Measurements from ENCODE around the gene CD19. TPM values are rescaled to one million over a fixed set of nuclear protein-coding genes. Genes with fewer than 3 reads are reported as not detected.
A peak's percentile ranks its signal among the peaks of the same experiment; 100 is the strongest.

CD19 gene
- total and polyA plus RNA-seq, 10 of the 15 experiments (the other 5 are each of a cell fraction or from before 2014, with no cell fraction given): 1.2 to 125 (median 77.2) TPM

DNA sequence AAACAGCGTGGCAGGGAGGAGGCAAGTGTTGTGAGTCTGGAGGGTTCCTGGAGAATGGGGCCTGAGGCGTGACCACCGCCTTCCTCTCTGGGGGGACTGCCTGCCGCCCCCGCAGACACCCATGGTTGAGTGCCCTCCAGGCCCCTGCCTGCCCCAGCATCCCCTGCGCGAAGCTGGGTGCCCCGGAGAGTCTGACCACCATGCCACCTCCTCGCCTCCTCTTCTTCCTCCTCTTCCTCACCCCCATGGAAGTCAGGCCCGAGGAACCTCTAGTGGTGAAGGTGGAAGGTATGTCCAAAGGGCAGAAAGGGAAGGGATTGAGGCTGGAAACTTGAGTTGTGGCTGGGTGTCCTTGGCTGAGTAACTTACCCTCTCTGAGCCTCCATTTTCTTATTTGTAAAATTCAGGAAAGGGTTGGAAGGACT is at the start of gene CD19 (continued):
- TF ChIP-seq, protein P1, sequence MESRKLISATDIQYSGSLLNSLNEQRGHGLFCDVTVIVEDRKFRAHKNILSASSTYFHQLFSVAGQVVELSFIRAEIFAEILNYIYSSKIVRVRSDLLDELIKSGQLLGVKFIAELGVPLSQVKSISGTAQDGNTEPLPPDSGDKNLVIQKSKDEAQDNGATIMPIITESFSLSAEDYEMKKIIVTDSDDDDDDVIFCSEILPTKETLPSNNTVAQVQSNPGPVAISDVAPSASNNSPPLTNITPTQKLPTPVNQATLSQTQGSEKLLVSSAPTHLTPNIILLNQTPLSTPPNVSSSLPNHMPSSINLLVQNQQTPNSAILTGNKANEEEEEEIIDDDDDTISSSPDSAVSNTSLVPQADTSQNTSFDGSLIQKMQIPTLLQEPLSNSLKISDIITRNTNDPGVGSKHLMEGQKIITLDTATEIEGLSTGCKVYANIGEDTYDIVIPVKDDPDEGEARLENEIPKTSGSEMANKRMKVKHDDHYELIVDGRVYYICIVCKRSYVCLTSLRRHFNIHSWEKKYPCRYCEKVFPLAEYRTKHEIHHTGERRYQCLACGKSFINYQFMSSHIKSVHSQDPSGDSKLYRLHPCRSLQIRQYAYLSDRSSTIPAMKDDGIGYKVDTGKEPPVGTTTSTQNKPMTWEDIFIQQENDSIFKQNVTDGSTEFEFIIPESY (IDR thresholded peaks at IDR 0.05): no peak
- no peak for TF ChIP-seq MYC (IDR thresholded peaks at IDR 0.05; ENCODE audit: insufficient read depth, insufficient read length, insufficient replicate concordance, low read length, severe bottlenecking)
- no peak for TF ChIP-seq ETV6 (conservative IDR thresholded peaks at IDR 0.05 in 1 of 2, IDR thresholded peaks at IDR 0.05 in 1 of 2; ENCODE audit: borderline replicate concordance in 1 of 2, low read depth in 1 of 2)
- no peak for TF ChIP-seq RAD51 (IDR thresholded peaks at IDR 0.05)
- no peak for TF ChIP-seq SIX5 (IDR thresholded peaks at IDR 0.05; ENCODE audit: low read depth, low read length, severe bottlenecking)
- no peak for TF ChIP-seq ZNF207 (IDR thresholded peaks at IDR 0.05; ENCODE audit: borderline replicate concordance)
- TF ChIP-seq ZZZ3 (IDR thresholded peaks at IDR 0.05; ENCODE audit: control insufficient read depth, insufficient read length, low read depth): no peak
- TF ChIP-seq, protein P2, sequence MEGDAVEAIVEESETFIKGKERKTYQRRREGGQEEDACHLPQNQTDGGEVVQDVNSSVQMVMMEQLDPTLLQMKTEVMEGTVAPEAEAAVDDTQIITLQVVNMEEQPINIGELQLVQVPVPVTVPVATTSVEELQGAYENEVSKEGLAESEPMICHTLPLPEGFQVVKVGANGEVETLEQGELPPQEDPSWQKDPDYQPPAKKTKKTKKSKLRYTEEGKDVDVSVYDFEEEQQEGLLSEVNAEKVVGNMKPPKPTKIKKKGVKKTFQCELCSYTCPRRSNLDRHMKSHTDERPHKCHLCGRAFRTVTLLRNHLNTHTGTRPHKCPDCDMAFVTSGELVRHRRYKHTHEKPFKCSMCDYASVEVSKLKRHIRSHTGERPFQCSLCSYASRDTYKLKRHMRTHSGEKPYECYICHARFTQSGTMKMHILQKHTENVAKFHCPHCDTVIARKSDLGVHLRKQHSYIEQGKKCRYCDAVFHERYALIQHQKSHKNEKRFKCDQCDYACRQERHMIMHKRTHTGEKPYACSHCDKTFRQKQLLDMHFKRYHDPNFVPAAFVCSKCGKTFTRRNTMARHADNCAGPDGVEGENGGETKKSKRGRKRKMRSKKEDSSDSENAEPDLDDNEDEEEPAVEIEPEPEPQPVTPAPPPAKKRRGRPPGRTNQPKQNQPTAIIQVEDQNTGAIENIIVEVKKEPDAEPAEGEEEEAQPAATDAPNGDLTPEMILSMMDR (IDR thresholded peaks at IDR 0.05 in 2 of 3, conservative IDR thresholded peaks at IDR 0.05 in 1 of 3; ENCODE audit: control insufficient read depth in 2 of 3, extremely low read depth in 1 of 3, insufficient read depth in 1 of 3, low read depth in 3 of 3, low read length in 3 of 3): no peak
- TF ChIP-seq, protein P3, sequence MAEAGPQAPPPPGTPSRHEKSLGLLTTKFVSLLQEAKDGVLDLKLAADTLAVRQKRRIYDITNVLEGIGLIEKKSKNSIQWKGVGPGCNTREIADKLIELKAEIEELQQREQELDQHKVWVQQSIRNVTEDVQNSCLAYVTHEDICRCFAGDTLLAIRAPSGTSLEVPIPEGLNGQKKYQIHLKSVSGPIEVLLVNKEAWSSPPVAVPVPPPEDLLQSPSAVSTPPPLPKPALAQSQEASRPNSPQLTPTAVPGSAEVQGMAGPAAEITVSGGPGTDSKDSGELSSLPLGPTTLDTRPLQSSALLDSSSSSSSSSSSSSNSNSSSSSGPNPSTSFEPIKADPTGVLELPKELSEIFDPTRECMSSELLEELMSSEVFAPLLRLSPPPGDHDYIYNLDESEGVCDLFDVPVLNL (IDR thresholded peaks at IDR 0.05; ENCODE audit: low read depth, low read length): no peak
- TF ChIP-seq, protein P4, sequence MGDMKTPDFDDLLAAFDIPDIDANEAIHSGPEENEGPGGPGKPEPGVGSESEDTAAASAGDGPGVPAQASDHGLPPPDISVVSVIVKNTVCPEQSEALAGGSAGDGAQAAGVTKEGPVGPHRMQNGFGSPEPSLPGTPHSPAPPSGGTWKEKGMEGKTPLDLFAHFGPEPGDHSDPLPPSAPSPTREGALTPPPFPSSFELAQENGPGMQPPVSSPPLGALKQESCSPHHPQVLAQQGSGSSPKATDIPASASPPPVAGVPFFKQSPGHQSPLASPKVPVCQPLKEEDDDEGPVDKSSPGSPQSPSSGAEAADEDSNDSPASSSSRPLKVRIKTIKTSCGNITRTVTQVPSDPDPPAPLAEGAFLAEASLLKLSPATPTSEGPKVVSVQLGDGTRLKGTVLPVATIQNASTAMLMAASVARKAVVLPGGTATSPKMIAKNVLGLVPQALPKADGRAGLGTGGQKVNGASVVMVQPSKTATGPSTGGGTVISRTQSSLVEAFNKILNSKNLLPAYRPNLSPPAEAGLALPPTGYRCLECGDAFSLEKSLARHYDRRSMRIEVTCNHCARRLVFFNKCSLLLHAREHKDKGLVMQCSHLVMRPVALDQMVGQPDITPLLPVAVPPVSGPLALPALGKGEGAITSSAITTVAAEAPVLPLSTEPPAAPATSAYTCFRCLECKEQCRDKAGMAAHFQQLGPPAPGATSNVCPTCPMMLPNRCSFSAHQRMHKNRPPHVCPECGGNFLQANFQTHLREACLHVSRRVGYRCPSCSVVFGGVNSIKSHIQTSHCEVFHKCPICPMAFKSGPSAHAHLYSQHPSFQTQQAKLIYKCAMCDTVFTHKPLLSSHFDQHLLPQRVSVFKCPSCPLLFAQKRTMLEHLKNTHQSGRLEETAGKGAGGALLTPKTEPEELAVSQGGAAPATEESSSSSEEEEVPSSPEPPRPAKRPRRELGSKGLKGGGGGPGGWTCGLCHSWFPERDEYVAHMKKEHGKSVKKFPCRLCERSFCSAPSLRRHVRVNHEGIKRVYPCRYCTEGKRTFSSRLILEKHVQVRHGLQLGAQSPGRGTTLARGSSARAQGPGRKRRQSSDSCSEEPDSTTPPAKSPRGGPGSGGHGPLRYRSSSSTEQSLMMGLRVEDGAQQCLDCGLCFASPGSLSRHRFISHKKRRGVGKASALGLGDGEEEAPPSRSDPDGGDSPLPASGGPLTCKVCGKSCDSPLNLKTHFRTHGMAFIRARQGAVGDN (IDR thresholded peaks at IDR 0.05): peak; percentile 91
- peak; percentile 17; the same call in 1 of the 2 replicates for TF ChIP-seq EED (IDR thresholded peaks at IDR 0.05; ENCODE audit: low read depth)
- TF ChIP-seq NBN (IDR thresholded peaks at IDR 0.05): 0 out of 2 replicates have a peak, but pooled peaks have one; percentile 30
- no peak for TF ChIP-seq HCFC1 (IDR thresholded peaks at IDR 0.05; ENCODE audit: low read length)
- TF ChIP-seq ZNF384 (IDR thresholded peaks at IDR 0.05; ENCODE audit: borderline replicate concordance, low read depth, low read length): no peak
- no peak for TF ChIP-seq RBBP5 (conservative IDR thresholded peaks at IDR 0.05)
- no peak for TF ChIP-seq JUNB (IDR thresholded peaks at IDR 0.05)
- no peak for TF ChIP-seq CREB1 (IDR thresholded peaks at IDR 0.05; ENCODE audit: low read depth)
- peak; percentile 89 for TF ChIP-seq SMARCA5 (IDR thresholded peaks at IDR 0.05)
- no peak for TF ChIP-seq NFIC (IDR thresholded peaks at IDR 0.05; ENCODE audit: low read depth, low read length)

Data from GM12878 (cell line).